ENCODE measurements around the gene ZNF500.

Gene ZNF500

GRCh38 chr16:4813251-4814003 is 46.5 kb upstream of the ZNF500 start:
- H3K9ac ChIP-seq (ENCODE audit: low read length), result no peak overlapping the region
- no peaks in the 10 kb centered on the region for H3F3A ChIP-seq (ENCODE audit: insufficient read depth, low read length)
- no peak overlapping the region for H3K27ac ChIP-seq (ENCODE audit: low read depth, low read length, poor library complexity, severe bottlenecking)
- no peak overlapping the region for H3K4me2 ChIP-seq (ENCODE audit: low read length)
- no peaks in the 10 kb centered on the region for H4K20me1 ChIP-seq (ENCODE audit: insufficient read depth, low read length)
- no peaks in the 10 kb centered on the region for H3K9me2 ChIP-seq (ENCODE audit: low read depth, low read length)
- H3K36me3 ChIP-seq (ENCODE audit: insufficient read depth, low read length), result peaks cover 73% of the 10 kb centered on the region
- TF ChIP-seq CTCF (IDR thresholded peaks at IDR 0.05; ENCODE audit: low read length) (no peak), EZH2 (IDR thresholded peaks at IDR 0.05; ENCODE audit: borderline replicate concordance, low read length) (no peak)
- no peaks in the 10 kb centered on the region for H3K4me1 ChIP-seq (ENCODE audit: insufficient read depth, low read length, severe bottlenecking)
- no peak overlapping the region for H3K4me3 ChIP-seq (ENCODE audit: low read depth, low read length, poor library complexity, severe bottlenecking)
- no peak overlapping the region for H2AFZ ChIP-seq (ENCODE audit: low read length)
- H3K27me3 ChIP-seq (ENCODE audit: insufficient read depth, low read length), result no peaks in the 10 kb centered on the region
- no peaks in the 10 kb centered on the region for H3K79me2 ChIP-seq (ENCODE audit: insufficient read depth, low read length)
- no peaks in the 10 kb centered on the region for H3K9me3 ChIP-seq (ENCODE audit: low read length)

GRCh38 chr16:4811773-4812172 is 44.8 kb upstream of the ZNF500 start:
- H3K9me3 ChIP-seq (ENCODE audit: low read length), result no peaks in the 10 kb centered on the region
- no peaks in the 10 kb centered on the region for H3K4me1 ChIP-seq (ENCODE audit: insufficient read depth, low read length, severe bottlenecking)
- H3K4me3 ChIP-seq (ENCODE audit: low read depth, low read length, poor library complexity, severe bottlenecking), result no peak overlapping the region
- H3K36me3 ChIP-seq (ENCODE audit: insufficient read depth, low read length), result peaks cover 72% of the 10 kb centered on the region
- no peaks in the 10 kb centered on the region for H3F3A ChIP-seq (ENCODE audit: insufficient read depth, low read length)
- no peaks in the 10 kb centered on the region for H3K79me2 ChIP-seq (ENCODE audit: insufficient read depth, low read length)
- H3K4me2 ChIP-seq (ENCODE audit: low read length), result no peak overlapping the region
- no peak overlapping the region for H2AFZ ChIP-seq (ENCODE audit: low read length)
- no peaks in the 10 kb centered on the region for H4K20me1 ChIP-seq (ENCODE audit: insufficient read depth, low read length)
- H3K9me2 ChIP-seq (ENCODE audit: low read depth, low read length), result no peaks in the 10 kb centered on the region
- no peak overlapping the region for H3K27ac ChIP-seq (ENCODE audit: low read depth, low read length, poor library complexity, severe bottlenecking)
- no peaks in the 10 kb centered on the region for H3K27me3 ChIP-seq (ENCODE audit: insufficient read depth, low read length)
- TF ChIP-seq CTCF (IDR thresholded peaks at IDR 0.05; ENCODE audit: low read length) (no peak), EZH2 (IDR thresholded peaks at IDR 0.05; ENCODE audit: borderline replicate concordance, low read length) (no peak)
- H3K9ac ChIP-seq (ENCODE audit: low read length), result no peak overlapping the region

- peaks cover 69% of the 10 kb centered on the region for H3K36me3 ChIP-seq (ENCODE audit: insufficient read depth, low read length)
- H2AFZ ChIP-seq (ENCODE audit: low read length), result no peak overlapping the region
Observed at GRCh38 chr16:4811242-4811641, 44.3 kb upstream of the ZNF500 start.

More at GRCh38 chr16:4811242-4811641, 44.3 kb upstream of the ZNF500 start:
- H3K4me3 ChIP-seq (ENCODE audit: low read depth, low read length, poor library complexity, severe bottlenecking), result no peak overlapping the region
- no peaks in the 10 kb centered on the region for H3K4me1 ChIP-seq (ENCODE audit: insufficient read depth, low read length, severe bottlenecking)
- no peak overlapping the region for H3K27ac ChIP-seq (ENCODE audit: low read depth, low read length, poor library complexity, severe bottlenecking)
- H3K27me3 ChIP-seq (ENCODE audit: insufficient read depth, low read length), result no peaks in the 10 kb centered on the region
- H3K4me2 ChIP-seq (ENCODE audit: low read length), result no peak overlapping the region
- no peak overlapping the region for H3K9ac ChIP-seq (ENCODE audit: low read length)
- TF ChIP-seq CTCF (IDR thresholded peaks at IDR 0.05; ENCODE audit: low read length) (no peak), EZH2 (IDR thresholded peaks at IDR 0.05; ENCODE audit: borderline replicate concordance, low read length) (no peak)
- no peaks in the 10 kb centered on the region for H3K79me2 ChIP-seq (ENCODE audit: insufficient read depth, low read length)
- no peaks in the 10 kb centered on the region for H4K20me1 ChIP-seq (ENCODE audit: insufficient read depth, low read length)
- H3K9me2 ChIP-seq (ENCODE audit: low read depth, low read length), result no peaks in the 10 kb centered on the region
- H3K9me3 ChIP-seq (ENCODE audit: low read length), result no peaks in the 10 kb centered on the region
- no peaks in the 10 kb centered on the region for H3F3A ChIP-seq (ENCODE audit: insufficient read depth, low read length)
